ENCODE measurements around the gene PHACTR3.

Gene PHACTR3

DNA sequence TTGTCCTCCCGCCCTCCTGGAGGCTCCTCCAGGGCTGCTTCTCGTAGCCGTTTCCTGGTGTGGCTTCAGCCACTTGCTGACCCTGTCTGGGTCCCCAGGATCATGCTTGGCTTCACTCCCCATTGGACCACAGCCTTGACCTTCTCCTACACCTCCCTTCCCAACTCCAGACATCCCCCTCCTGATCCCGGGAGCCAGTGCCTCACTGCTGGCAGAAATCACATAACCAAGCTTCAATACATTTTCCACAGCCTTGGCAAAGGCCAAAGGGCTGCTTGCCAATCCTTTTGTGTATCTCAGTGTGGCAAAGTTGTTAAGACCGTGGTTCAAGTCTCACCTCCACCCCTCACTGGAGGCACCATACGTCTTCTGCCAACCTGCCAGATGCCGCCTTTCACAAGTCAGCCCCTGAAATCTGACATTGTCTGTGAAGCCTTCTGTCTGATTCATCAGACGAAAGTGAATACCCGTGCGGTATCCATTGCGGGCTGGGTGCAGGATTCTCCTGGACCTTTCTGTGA lies 60.1 kb downstream of the PHACTR3 start:
- H3K27ac ChIP-seq = no peak overlapping the region
- no peak for TF ChIP-seq ZFX (IDR thresholded peaks at IDR 0.05)
- TF ChIP-seq, protein P1, sequence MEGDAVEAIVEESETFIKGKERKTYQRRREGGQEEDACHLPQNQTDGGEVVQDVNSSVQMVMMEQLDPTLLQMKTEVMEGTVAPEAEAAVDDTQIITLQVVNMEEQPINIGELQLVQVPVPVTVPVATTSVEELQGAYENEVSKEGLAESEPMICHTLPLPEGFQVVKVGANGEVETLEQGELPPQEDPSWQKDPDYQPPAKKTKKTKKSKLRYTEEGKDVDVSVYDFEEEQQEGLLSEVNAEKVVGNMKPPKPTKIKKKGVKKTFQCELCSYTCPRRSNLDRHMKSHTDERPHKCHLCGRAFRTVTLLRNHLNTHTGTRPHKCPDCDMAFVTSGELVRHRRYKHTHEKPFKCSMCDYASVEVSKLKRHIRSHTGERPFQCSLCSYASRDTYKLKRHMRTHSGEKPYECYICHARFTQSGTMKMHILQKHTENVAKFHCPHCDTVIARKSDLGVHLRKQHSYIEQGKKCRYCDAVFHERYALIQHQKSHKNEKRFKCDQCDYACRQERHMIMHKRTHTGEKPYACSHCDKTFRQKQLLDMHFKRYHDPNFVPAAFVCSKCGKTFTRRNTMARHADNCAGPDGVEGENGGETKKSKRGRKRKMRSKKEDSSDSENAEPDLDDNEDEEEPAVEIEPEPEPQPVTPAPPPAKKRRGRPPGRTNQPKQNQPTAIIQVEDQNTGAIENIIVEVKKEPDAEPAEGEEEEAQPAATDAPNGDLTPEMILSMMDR (conservative IDR thresholded peaks at IDR 0.05) = no peak

DNA sequence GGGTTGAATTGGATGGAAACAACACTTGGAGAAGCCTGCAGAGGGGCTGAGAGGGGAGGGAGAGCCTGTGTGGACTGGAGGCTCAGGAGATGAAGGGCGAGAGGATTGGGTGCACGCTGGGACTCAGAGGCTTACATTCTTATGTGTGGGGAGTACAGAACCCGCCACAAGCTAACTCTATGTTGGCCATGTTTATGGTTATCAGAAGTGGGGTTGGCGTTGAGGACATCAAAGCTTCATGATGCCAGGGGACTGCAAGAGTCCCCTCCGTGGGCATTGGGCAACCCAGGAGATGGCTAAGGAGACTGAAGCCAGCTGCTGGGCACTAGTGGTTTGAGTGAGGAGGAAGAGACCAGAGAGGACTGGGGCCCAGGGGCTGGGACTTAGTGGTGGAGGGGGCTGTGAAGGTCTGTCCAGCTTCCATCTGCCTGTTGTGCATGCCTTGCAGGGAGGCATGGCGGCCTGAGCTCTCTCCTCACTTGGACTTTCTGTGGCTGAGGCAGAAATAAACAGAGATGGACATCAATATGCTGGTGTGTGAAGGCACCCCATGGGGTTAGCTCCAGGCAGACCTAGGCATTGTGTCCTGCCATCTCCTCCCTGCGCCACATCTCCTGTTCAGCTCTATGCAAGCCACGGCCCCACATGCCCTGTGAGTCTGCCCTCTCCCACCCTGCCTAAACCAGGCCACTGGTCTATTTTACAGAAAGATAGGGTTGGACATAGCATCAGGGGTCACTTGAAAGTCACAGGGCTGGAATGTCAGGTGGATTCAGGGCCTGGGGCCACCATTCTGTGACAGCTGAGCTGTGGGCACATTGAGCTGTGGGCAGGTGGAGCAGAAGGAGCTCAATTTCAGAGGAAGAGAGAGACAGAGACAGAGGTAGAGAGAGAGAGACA lies 61.6 kb downstream of the PHACTR3 start:
- H3K27ac ChIP-seq = no peak overlapping the region
- no peak for TF ChIP-seq ZFX (IDR thresholded peaks at IDR 0.05)
- TF ChIP-seq, protein P1 (conservative IDR thresholded peaks at IDR 0.05) = no peak

DNA sequence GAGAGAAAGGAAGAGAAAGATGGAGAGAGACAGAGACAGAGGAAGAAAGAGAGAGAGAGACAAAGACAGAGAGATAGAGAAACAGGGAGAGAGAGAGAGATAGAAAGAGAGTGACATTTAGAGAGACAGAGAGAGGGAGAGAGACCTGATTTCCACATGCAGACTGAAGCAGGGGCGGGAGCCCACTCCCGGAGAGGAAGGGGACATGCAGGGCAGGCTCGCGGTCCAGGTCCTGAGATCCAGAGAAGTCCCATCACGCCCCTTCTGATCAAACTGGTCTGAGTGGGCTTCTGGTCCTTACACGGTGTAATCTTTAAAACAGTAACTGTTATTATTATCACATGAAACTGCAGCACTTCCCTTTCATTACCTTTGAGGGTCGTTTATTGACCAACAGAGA lies 62.2 kb downstream of the PHACTR3 start:
- no peak overlapping the region for H3K27ac ChIP-seq
- TF ChIP-seq, protein P1 (conservative IDR thresholded peaks at IDR 0.05) = no peak
- no peak for TF ChIP-seq ZFX (IDR thresholded peaks at IDR 0.05)

DNA sequence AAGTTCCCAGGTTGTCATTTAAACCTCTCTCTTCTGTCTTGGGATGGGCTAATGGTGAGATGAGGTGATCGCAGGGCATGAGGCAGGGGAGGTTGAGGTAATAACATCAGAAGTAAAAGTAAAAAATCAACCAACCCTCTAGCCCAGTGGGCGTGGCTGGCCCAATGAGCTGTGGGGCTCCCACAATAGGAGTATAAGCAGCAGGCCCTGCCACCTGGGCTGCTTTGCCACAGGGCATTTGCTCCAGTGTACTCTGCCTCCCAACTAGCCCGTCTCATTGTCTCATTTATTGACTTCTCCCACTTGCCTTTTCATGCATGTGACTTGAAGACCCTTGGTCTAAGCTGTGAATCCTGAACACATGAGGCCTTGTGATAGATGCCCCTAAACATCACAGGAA lies 62.8 kb downstream of the PHACTR3 start:
- TF ChIP-seq ZFX (IDR thresholded peaks at IDR 0.05) = no peak
- TF ChIP-seq, protein P1 (conservative IDR thresholded peaks at IDR 0.05) = no peak
- H3K27ac ChIP-seq = no peak overlapping the region

DNA sequence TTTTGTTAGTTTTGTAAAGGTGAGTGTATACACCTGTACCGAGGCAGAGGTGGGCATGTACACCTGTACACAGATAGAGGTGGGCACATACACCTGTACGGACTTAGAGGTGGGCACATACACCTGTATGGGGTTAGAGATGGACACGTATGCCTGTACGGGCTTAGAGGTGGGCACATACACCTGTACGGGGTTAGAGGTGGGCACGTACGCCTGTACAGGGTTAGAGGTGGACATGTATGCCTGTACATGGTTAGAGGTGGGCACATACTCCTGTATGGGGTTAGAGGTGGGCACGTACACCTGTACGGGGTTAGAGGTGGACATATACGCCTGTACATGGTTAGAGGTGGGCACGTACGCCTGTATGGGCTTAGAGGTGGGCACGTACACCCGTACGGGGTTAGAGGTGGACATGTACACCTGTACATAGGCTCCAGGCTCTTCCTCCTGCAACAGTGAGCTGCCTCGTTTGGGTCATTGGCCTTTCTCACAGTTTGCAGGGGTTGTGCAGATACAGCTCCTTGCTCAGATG lies 63.7 kb downstream of the PHACTR3 start:
- no peak overlapping the region for H3K27ac ChIP-seq
- TF ChIP-seq, protein P1 (conservative IDR thresholded peaks at IDR 0.05) = no peak
- no peak for TF ChIP-seq ZFX (IDR thresholded peaks at IDR 0.05)

DNA sequence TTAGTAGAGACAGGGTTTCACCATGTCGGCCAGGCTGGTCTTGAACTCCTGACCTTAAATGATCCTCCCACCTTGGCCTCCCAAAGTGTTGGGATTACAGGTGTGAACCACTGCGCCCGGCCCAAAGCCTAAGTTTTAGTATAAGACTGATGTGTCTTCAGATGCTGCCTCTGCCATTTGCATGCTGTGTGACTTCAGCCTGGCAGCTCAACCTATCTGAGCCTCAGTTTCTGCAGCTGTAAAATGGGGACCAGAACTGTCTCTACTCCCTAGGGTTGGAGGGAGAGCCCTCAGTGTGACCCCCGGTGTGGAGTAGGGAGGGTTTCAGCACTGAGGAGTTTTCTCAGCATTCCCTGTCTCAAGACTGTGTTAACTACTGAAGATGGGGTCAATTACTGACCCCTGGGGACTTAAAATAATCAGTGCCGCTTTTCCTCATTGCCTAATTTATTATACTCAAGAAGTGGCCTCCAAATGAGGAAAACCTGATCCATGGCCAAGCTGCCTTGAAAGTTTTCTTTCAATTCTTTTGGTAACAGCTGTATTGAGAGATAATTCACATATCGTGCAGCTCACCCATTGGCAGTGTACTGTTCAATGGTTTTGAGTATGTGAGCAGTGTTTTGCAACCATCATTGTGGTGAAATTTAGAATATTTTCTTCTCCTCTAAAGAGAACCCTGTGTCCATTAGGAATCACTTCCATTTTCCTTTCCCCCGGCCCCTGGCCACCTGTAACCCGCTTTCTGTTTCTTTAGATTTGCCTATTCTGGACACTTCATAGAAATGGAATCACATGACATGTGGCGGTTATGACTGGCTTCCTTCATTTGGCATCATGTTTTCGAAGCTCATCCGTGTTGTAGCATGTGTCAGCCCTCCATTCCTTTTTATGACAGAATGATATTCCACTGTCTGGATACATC lies 64.8 kb downstream of the PHACTR3 start:
- no peak overlapping the region for H3K27ac ChIP-seq
- no peak for TF ChIP-seq ZFX (IDR thresholded peaks at IDR 0.05)
- TF ChIP-seq, protein P1 (conservative IDR thresholded peaks at IDR 0.05) = no peak

Measured in C4-2B (cell line).